ENCODE measurements around the gene TCF20. TPM values are rescaled to one million over a fixed set of nuclear protein-coding genes. Genes with fewer than 3 reads are reported as not detected.

TCF20 gene
- total RNA-seq, 4 donors from 2014 or later = 26.0 to 47.9 (median 41.8) TPM

- Histone ChIP-seq H3K4me1 (peaks cover 0 to 39% (median 0%) of the 10 kb centered on the region in 3 donors), H3K27me3 (no peaks in the 10 kb centered on the region), H3K27ac (no peak overlapping the region), H3K9me3 (no peaks in the 10 kb centered on the region), H3K4me3 (no peak overlapping the region), H3K36me3 (no peaks in the 10 kb centered on the region)
- TF ChIP-seq POLR2AphosphoS5 (IDR thresholded peaks at IDR 0.05) (no peak), EP300 (IDR thresholded peaks at IDR 0.05) (no peak), POLR2A (IDR thresholded peaks at IDR 0.05) (no peak)
- TF ChIP-seq, protein P1, sequence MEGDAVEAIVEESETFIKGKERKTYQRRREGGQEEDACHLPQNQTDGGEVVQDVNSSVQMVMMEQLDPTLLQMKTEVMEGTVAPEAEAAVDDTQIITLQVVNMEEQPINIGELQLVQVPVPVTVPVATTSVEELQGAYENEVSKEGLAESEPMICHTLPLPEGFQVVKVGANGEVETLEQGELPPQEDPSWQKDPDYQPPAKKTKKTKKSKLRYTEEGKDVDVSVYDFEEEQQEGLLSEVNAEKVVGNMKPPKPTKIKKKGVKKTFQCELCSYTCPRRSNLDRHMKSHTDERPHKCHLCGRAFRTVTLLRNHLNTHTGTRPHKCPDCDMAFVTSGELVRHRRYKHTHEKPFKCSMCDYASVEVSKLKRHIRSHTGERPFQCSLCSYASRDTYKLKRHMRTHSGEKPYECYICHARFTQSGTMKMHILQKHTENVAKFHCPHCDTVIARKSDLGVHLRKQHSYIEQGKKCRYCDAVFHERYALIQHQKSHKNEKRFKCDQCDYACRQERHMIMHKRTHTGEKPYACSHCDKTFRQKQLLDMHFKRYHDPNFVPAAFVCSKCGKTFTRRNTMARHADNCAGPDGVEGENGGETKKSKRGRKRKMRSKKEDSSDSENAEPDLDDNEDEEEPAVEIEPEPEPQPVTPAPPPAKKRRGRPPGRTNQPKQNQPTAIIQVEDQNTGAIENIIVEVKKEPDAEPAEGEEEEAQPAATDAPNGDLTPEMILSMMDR (IDR thresholded peaks at IDR 0.05) = no peak
- WGBS, 2 donors (ENCODE audit: low coverage in 1 of 2) = 14 to 49% methylated on average over 3 to 7 of the region's 13 CpGs
- ATAC-seq = peak; percentile 68
Measured at GRCh38 chr22:42317008-42317407, 46.6 kb upstream of the TCF20 start.

GRCh38 chr22:42315392-42315756 is 44.9 kb upstream of the TCF20 start:
- TF ChIP-seq, protein P1 (IDR thresholded peaks at IDR 0.05) = no peak
- TF ChIP-seq POLR2A (IDR thresholded peaks at IDR 0.05) = no peak
- no peak for TF ChIP-seq EP300 (IDR thresholded peaks at IDR 0.05)
- TF ChIP-seq POLR2AphosphoS5 (IDR thresholded peaks at IDR 0.05) = no peak
- H3K27me3 ChIP-seq = no peaks in the 10 kb centered on the region
- no peaks in the 10 kb centered on the region for H3K36me3 ChIP-seq
- H3K4me3 ChIP-seq = no peak overlapping the region
- H3K9me3 ChIP-seq = no peaks in the 10 kb centered on the region
- H3K4me1 ChIP-seq = peaks cover 0 to 47% (median 0%) of the 10 kb centered on the region in 3 donors
- H3K27ac ChIP-seq = no peak overlapping the region
- ATAC-seq = no peak

DNA sequence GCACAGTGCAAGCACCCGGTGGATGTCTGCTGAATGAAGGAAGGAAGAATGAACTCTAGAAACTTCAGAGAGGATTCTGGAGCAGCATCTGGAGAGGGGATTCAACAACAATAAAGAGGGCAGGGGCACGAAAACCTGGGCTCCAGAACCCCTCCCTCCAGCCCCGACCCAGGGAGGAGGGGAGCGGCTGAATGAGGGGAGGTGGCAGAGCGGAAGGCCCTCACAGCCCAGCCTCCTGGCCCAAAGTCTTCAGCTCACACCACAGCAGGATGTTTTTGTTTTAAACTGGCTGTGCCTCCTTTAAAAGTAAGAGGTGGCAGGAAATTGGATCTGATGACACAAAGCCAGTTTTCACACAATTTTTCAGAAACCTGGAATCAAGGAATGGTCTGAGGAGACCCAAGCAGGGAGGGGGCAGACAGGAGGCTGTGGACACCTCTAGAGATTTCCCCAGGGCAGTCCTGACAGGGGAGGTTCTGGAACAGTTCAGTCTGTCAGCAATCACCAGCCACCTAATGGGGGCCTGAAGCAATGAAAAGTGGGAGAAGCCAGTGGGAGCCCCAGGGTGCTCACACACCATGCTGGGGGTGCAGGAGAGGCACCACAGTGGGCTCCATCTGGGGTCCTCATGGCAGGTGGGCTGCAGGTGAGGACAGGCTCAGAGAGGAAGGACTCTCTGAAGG is 44.4 kb upstream of the TCF20 start:
- Histone ChIP-seq H3K27ac (no peak overlapping the region), H3K4me3 (no peak overlapping the region), H3K4me1 (peaks cover 0 to 47% (median 0%) of the 10 kb centered on the region in 3 donors), H3K9me3 (no peaks in the 10 kb centered on the region), H3K36me3 (no peaks in the 10 kb centered on the region), H3K27me3 (no peaks in the 10 kb centered on the region)
- no peak for ATAC-seq
- 63% methylated on average over 3 of the region's 5 CpGs; no CpG with 5 or more reads in 1 of the 2 donors for WGBS, 2 donors (ENCODE audit: low coverage in 1 of 2)
- TF ChIP-seq POLR2A (IDR thresholded peaks at IDR 0.05) (no peak), POLR2AphosphoS5 (IDR thresholded peaks at IDR 0.05) (no peak), EP300 (IDR thresholded peaks at IDR 0.05) (no peak)
- TF ChIP-seq, protein P1 (IDR thresholded peaks at IDR 0.05) = no peak

DNA sequence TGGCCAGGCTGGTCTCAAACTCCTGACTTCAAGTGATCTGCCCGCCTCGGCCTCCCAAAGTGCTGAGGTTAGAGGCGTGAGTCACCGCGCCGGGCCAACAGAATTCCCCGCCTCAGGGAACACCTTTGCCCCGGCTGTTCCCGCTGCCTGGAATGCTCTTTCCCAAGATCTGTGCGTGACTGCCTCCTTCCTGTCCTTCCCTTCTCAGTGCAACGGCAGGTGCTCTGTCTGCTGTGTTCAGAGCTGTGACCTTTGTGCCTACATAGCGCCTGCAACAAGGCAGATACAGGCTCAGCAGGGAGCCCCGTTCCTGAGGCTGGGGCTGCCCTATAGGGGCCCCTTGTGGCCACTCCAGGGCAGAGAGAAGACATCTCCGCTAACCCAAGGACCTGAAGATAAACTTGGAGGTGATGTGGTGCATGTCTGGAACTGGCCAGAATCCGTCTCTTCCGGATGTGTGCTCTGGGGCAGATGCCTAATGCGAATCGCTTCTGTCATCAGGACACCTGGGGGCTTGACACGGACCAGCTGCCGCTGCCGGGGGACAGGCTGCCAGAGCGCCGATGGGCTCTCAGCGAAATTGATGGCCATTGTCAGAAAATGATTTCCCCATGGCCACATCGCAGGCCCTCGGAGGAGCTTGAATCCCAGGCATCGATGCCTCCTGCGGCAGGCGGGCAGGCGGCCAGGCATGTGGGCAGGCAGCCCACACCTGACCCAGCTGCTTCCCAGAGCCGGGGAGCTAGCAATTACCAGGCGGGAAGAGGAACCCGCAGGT is 43.5 kb upstream of the TCF20 start:
- ATAC-seq = no peak
- WGBS, 2 donors (ENCODE audit: low coverage in 1 of 2) = 29% methylated on average over 10 of the region's 33 CpGs; no CpG with 5 or more reads in 1 of the 2 donors
- H3K4me3 ChIP-seq = no peak overlapping the region
- no peaks in the 10 kb centered on the region for H3K36me3 ChIP-seq
- no peaks in the 10 kb centered on the region for H3K27me3 ChIP-seq
- H3K9me3 ChIP-seq = no peaks in the 10 kb centered on the region
- peaks cover 0 to 47% (median 0%) of the 10 kb centered on the region in 3 donors for H3K4me1 ChIP-seq
- no peak overlapping the region for H3K27ac ChIP-seq
- TF ChIP-seq POLR2AphosphoS5 (IDR thresholded peaks at IDR 0.05) (no peak), POLR2A (IDR thresholded peaks at IDR 0.05) (no peak), EP300 (IDR thresholded peaks at IDR 0.05) (no peak)
- TF ChIP-seq, protein P1 (IDR thresholded peaks at IDR 0.05) = peak in 3 of 4 experiments; percentile 17 to 28 (median 20)

Data from gastroesophageal sphincter (tissue), 4 donors.